GM12878 (cell line): Measurements from ENCODE around the gene RPL29. TPM values are rescaled to one million over a fixed set of nuclear protein-coding genes. Genes with fewer than 3 reads are reported as not detected.

Experiments
- NFXL1 ChIP-seq: fragments of 450-650 bp; IDR thresholded peaks from 2 replicates; pipeline ENCODE4 v1.6.1; 2017; ENCODE audit warnings: antibody characterized with exemption, mild to moderate bottlenecking, borderline replicate concordance
- RB1 ChIP-seq: fragments of 450-650 bp; formaldehyde crosslinking; IDR thresholded peaks from 2 replicates; pipeline ENCODE4 v1.6.1; 2017; ENCODE audit warnings: mild to moderate bottlenecking, borderline replicate concordance
- RELA ChIP-seq: fragments of 450-650 bp; IDR thresholded peaks from 2 replicates; pipeline ENCODE4 v1.8.0; 2014; ENCODE audit warnings: borderline replicate concordance; ENCODE audit not compliant: partially characterized antibody
- REST ChIP-seq: IDR thresholded peaks from 2 replicates; pipeline ENCODE4 v1.6.1; 2012; ENCODE audit warnings: mild to moderate bottlenecking, low read depth, low read length
- RUNX3 ChIP-seq: IDR thresholded peaks from 2 replicates; pipeline ENCODE4 v1.6.1; 2012; ENCODE audit warnings: low read length, inconsistent platforms
- SIN3A ChIP-seq: IDR thresholded peaks from 2 replicates; pipeline ENCODE4 v1.6.1; 2012; ENCODE audit warnings: low read depth, low read length, improper control_type of control experiment
- SIX5 ChIP-seq: IDR thresholded peaks from 2 replicates; pipeline ENCODE4 v1.6.1; 2011; ENCODE audit warnings: mild to moderate bottlenecking, low read depth, low read length, moderate library complexity; ENCODE audit not compliant: severe bottlenecking
- ZBTB11 ChIP-seq: fragments of 450-650 bp; formaldehyde crosslinking; IDR thresholded peaks from 2 replicates; pipeline ENCODE4 v1.5.0; 2022; ENCODE audit warnings: mild to moderate bottlenecking, missing genetic modification characterization
- ZBTB40 ChIP-seq: fragments of 450-650 bp; IDR thresholded peaks from 2 replicates; pipeline ENCODE4 v1.6.1; 2016; ENCODE audit warnings: mild to moderate bottlenecking, moderate library complexity, borderline replicate concordance
- ZNF384 ChIP-seq: IDR thresholded peaks from 2 replicates; pipeline ENCODE4 v1.6.1; 2012; ENCODE audit warnings: low read depth, mild to moderate bottlenecking, low read length, improper control_type of control experiment, borderline replicate concordance
- ZNF687 ChIP-seq: fragments of 450-650 bp; IDR thresholded peaks from 2 replicates; pipeline ENCODE4 v1.6.1; 2017; ENCODE audit warnings: mild to moderate bottlenecking, moderate library complexity
- polyA plus RNA-seq, 11 experiments: library from polyadenylated mRNA; depleted of rRNA in 4 of 11; unstranded in 6 of 11; stranded (reverse) in 5 of 11; fragments of >200 nt; fragmentation: Nextera tagmentation in 4 of 11; fragmentation: Illumina TruSeq in 1 of 11; extraction: Ambion mirVana in 4 of 11; extraction: Trizol in 1 of 11; gene quantifications; 1 replicate in 1 of 11; 2 replicates in 10 of 11; pipeline versions ENCODE4 v1.2.1 to v1.2.3, GENCODE V29; 2011 to 2016; ENCODE audit warnings: inconsistent platforms in 2 of 11, missing spikeins in 2 of 11, low read depth in 1 of 11
- total RNA-seq, 4 experiments: library from RNA; depleted of rRNA in 3 of 4; stranded (reverse); fragments of >200 nt in 3 of 4; fragmentation: Illumina TruSeq in 1 of 4; extraction: Trizol in 1 of 4; gene quantifications; 2 replicates each; pipeline versions ENCODE4 v1.2.1 to v1.2.3, GENCODE V29; 2013 to 2021

RPL29 gene
- total and polyA plus RNA-seq, 10 of the 15 experiments (the other 5 are each of a cell fraction or from before 2014, with no cell fraction given), result 1,053 to 2,477 (median 1,657) TPM

- no peak for TF ChIP-seq ZNF687
- no peak for TF ChIP-seq SIN3A
- TF ChIP-seq ZBTB11 (CRISPR knock-in tag), result no peak
- TF ChIP-seq RB1, result peak; percentile 84; the same call in 1 of the 2 replicates
- no peak for TF ChIP-seq RELA
- no peak for TF ChIP-seq NFXL1
- no peak for TF ChIP-seq SIX5
- TF ChIP-seq ZBTB40, result no peak
- no peak for TF ChIP-seq RUNX3
- no peak for TF ChIP-seq ZNF384
- no peak for TF ChIP-seq REST
Observed at GRCh38 chr3:52001443-52001974, 5.8 kb upstream of the RPL29 start (continued).
